ENCODE results near the gene NEUROD2. TPM values are rescaled to one million over a fixed set of nuclear protein-coding genes. Genes with fewer than 3 reads are reported as not detected.

NEUROD2 gene
- total and polyA plus RNA-seq, 2 of the 8 experiments (the other 6 are each of a cell fraction or from before 2014, with no cell fraction given), result not detected

DNA sequence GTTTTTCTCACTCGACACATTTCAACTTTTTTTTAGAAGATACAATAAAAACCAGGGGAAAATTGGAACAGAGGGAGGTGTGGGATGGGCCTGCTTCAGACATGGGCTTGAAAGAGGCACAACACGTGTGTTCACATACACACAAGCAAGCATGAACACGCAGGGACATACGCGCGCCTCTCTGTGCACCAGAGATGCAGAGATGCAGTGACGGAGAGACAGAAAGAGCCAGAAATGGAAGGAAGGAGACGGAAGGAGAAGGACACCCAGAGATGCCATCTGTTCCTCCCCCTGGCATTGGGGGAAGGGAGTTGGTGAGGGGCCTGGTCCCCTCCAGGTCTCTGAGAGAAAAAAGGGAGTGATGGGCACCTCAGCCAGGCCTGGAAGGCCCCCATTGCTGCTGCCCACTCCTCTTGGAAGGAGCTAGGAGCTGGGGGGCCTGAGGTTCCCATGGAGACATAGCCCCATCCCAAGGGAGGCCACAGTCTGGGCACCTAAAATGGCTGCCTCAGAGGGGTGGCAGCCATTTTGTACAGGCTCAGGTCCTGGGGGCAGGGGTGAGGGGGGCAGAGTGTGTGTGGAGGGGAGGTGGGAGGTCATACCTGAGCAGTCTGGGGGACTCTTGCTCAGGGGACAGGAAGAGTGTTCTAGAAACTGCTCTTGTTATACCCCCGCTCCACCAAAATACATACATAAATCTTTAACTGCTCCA, 3.8 kb upstream of the NEUROD2 start:
- Histone ChIP-seq H2BK12ac (ENCODE audit: low read depth, low read length) (no peak overlapping the region), H2BK20ac (ENCODE audit: low read length) (no peak overlapping the region), H3K4me1 (replicated peaks in 1 of 4; ENCODE audit: control insufficient read depth in 3 of 4, insufficient read depth in 4 of 4, low read length in 3 of 4) (peaks cover 0 to 14% (median 7%) of the 10 kb centered on the region in 4 experiments; a peak in 6 of 7 replicates), H2BK5ac (ENCODE audit: low read depth, low read length) (no peak overlapping the region), H3K27ac (ENCODE audit: low read depth, low read length) (no peak overlapping the region), H3K79me1 (ENCODE audit: low read depth, low read length) (no peaks in the 10 kb centered on the region), H3K14ac (ENCODE audit: insufficient read length) (no peak overlapping the region), H3K18ac (ENCODE audit: extremely low read depth, low read length) (no peak overlapping the region), H3K23ac (ENCODE audit: insufficient read length) (no peak overlapping the region), H3K4me3 (ENCODE audit: extremely low read depth in 1 of 4, insufficient read depth in 2 of 4, low read depth in 3 of 4, low read length in 4 of 4) (no peak overlapping the region), H2BK15ac (ENCODE audit: low read length) (peak overlapping the region; percentile 96; the same call in 1 of the 2 replicates), H4K8ac (ENCODE audit: extremely low read depth, insufficient read depth, low read length) (peak overlapping the region; percentile 3), H3K27me3 (replicated peaks in 1 of 4; ENCODE audit: control insufficient read depth in 3 of 4, extremely low read depth in 1 of 4, insufficient read depth in 3 of 4, low read length in 3 of 4) (peaks cover 38 to 83% (median 60%) of the 10 kb centered on the region in 4 experiments), H2AK5ac (ENCODE audit: low read depth, low read length) (no peak overlapping the region; the same call in 1 of the 2 replicates), H2BK120ac (replicated peaks; ENCODE audit: low read depth, low read length) (no peak overlapping the region), H3K4ac (replicated peaks; ENCODE audit: insufficient read length, low read depth, low read length) (no peak overlapping the region), H4K20me1 (replicated peaks in 1 of 2; ENCODE audit: control insufficient read depth in 1 of 2, insufficient read depth in 2 of 2, low read length in 2 of 2) (peaks cover 0 to 3% of the 10 kb centered on the region in 2 experiments), H2AFZ (ENCODE audit: low read length) (no peak overlapping the region; the same call in 1 of the 2 replicates), H3K4me2 (ENCODE audit: insufficient read depth in 1 of 2, low read depth in 2 of 2, low read length in 2 of 2) (no peak overlapping the region), H3K79me2 (ENCODE audit: control insufficient read depth in 1 of 2, insufficient read depth in 2 of 2, low read length in 2 of 2) (no peaks in the 10 kb centered on the region), H3K36me3 (ENCODE audit: control insufficient read depth in 2 of 4, insufficient read depth in 4 of 4, low read length in 3 of 4) (no peaks in the 10 kb centered on the region), H3K23me2 (ENCODE audit: low read depth, low read length) (peaks cover 2% of the 10 kb centered on the region; the same call in 1 of the 2 replicates), H3K56ac (replicated peaks; ENCODE audit: insufficient read length, low read depth, low read length) (no peak overlapping the region), H4K91ac (replicated peaks; ENCODE audit: insufficient read length, low read length) (no peak overlapping the region), H3K9ac (replicated peaks in 1 of 4; ENCODE audit: extremely low read depth in 1 of 4, low read depth in 3 of 4, low read length in 3 of 4) (no peak overlapping the region; a peak in 1 of 7 replicates), H3K9me3 (ENCODE audit: insufficient read depth in 2 of 2, low read depth in 1 of 2, low read length in 1 of 2) (no peaks in the 10 kb centered on the region), H4K5ac (ENCODE audit: insufficient read length, low read depth, low read length) (no peak overlapping the region)
- CTCF ChIA-PET (ENCODE audit: partially characterized antibody), result interaction anchor here (1.0 to 49.2 kb wide), 4 partner anchors 12 to 74 kb away, joined by 3 to 1885 read pairs (median 703); partner anchors contain the start of genes ERBB2, PGAP3, PNMT and PPP1R1B
- WGBS, 2 experiments (ENCODE audit: extremely low coverage in 1 of 2, insufficient coverage in 1 of 2, insufficient read length in 1 of 2, insufficient replicate concordance in 2 of 2, low coverage in 1 of 2, low lambda C conversion rate in 2 of 2, missing lambda C conversion rate in 1 of 2), result 89% methylated on average over 9 of the region's 9 CpGs; no CpG with 5 or more reads in 1 of the 2 experiments
- DNase-seq (ENCODE audit: low read depth in 1 of 2, low spot score in 2 of 2) (peak in 1 of 2 experiments; percentile 47), FAIRE-seq (no peak)
- TF ChIP-seq TEAD4 (IDR thresholded peaks at IDR 0.05; ENCODE audit: low read depth, low read length) (peak; percentile 74; the same call in 1 of the 2 replicates), YY1 (IDR thresholded peaks at IDR 0.05; ENCODE audit: low read depth, low read length) (peak; percentile 95), KDM5A (IDR thresholded peaks at IDR 0.05; ENCODE audit: low read length) (no peak)
- TF ChIP-seq, protein P1, sequence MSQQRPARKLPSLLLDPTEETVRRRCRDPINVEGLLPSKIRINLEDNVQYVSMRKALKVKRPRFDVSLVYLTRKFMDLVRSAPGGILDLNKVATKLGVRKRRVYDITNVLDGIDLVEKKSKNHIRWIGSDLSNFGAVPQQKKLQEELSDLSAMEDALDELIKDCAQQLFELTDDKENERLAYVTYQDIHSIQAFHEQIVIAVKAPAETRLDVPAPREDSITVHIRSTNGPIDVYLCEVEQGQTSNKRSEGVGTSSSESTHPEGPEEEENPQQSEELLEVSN (IDR thresholded peaks at IDR 0.05), result no peak
- POLR2A ChIA-PET (ENCODE audit: partially characterized antibody), result interaction anchor here (0.9 to 2.3 kb wide), 2 partner anchors 15 to 44 kb away, joined by 3 to 5 read pairs; partner anchors contain the start of gene PPP1R1B
